HuH-7.5 (cell line): ENCODE results near the gene CBLL1.

Source experiments
- DNase-seq: peaks from one replicate; pipeline ENCODE4 v3.0.0; 2011; ENCODE audit warnings: low spot score

CBLL1 gene

GRCh38 chr7:107743567-107744344, at the start of gene CBLL1:
Gene CBLL1, plus strand, starts transcription at chr7:107744142. Its CDS starts 22 bp downstream, at chr7:107744164.
- peak; percentile 79 for DNase-seq

GRCh38 chr7:107694386-107694785, 49.6 kb upstream of the CBLL1 start:
- DNase-seq: no peak

DNA sequence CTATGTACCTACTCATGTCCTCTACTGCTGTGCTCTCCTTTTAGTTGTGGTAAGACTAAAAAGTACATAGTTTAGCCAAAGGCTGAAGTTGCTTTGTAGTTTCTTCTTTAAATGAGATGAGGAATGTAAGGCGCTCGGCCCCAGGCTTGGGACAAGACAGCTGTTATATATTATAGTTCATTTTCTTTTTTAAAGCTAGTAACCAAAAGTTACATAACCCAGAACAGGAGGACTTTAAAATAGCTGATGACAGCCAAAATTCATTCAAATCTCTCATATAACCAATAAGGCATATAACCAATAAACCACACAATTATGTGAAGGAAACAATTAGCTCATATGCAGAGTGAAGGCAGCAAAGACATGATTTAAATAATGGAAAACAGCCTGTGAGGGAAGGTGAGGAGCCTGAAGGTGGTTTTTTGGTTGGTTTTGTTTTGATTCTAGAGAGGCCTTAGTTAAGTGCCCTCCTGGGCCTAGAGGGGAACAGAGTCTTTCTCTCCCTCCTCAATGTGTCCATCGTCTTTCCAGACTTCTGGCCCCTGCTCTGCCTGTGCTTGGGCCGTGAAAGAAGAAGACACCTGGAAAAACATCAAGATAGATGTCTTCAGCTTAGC, 47.5 kb upstream of the CBLL1 start:
- no peak for DNase-seq

DNA sequence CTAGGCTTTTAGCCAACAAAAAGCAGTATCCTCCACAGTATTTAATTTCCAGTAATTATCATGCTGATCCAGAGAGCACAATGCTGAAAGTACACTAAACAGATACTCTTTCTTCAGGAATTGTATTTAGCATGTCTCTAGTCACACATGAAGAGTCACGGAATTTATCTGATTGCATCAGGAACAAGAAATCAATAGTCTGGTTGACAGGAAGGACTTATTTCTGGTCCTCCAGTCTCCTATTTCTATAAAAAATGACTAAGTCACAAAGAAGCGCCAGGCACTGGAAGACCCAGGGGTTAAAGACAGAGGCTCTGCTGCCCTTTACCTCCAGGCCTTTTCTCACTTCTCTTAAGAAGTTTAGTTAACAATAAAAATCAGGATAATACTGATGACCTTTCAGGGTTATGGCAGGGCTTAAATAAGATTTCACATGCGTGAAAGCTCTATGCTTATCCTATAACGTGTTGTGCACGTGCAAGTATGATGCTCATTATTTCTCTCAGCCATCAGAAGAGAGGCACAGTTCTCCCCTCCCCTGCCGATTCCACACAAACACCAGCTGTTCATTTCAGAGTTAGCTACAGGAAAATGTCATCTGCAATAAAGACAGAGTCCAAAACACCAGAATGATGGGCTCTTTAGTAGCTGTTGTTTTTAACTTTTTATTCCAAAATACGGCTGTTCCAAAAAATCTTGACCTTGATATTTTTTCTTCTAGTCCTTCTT, 46.5 kb upstream of the CBLL1 start:
- no peak for DNase-seq

- no peak for DNase-seq
These were observed 43.4 kb upstream of the CBLL1 start for GRCh38 chr7:107700570-107700969.

- no peak for DNase-seq
These were observed 42.8 kb upstream of the CBLL1 start for GRCh38 chr7:107701191-107701590.

GRCh38 chr7:107703219-107703618, 40.7 kb upstream of the CBLL1 start:
- no peak for DNase-seq

DNA sequence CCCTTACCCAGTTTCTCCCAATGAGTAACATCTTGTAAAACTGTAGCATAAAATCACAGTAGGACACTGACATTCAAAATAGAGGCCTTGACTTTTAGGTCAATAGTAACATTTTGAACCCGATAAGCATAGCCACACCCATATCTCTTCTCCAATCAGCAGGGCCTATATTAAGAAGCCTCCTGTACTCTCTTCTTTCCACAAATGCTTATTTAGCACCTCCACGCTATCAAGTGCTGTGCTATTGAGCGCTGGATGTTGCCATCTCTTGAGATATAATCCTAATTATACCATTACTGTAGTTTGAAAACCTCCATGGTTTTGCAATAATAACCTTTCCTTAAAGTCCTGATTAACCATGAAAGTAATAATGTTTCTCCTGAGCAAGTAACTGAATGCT, 40.1 kb upstream of the CBLL1 start:
- no peak for DNase-seq

- DNase-seq: no peak
These were observed 35.0 kb upstream of the CBLL1 start for GRCh38 chr7:107708956-107709355.

- no peak for DNase-seq
These were observed 32.6 kb upstream of the CBLL1 start for GRCh38 chr7:107711301-107711700.

GRCh38 chr7:107712025-107712424, 31.9 kb upstream of the CBLL1 start:
- DNase-seq: no peak

GRCh38 chr7:107712896-107713295, 31.0 kb upstream of the CBLL1 start:
- DNase-seq: no peak

DNA sequence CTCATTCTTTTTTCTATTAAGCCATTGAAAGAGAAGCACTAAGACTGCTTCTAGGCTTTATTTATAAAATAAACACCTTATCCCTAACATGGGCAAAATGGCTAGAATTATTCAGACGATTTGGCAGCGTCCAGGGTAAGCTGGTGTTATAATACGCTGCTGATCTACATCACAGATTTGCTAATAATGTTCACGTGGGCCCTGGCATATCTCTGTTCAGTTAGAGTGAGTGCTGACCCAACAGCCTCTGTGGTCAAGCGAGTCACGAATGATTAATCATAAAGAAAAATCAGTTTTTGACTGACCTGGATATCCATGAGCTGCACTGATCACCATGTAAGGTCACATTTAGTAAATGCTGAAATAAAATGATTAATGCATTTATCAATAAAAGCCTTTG, 28.4 kb upstream of the CBLL1 start:
- no peak for DNase-seq

GRCh38 chr7:107718456-107719193, 25.3 kb upstream of the CBLL1 start:
- DNase-seq: no peak

- DNase-seq: no peak
These were observed 22.7 kb upstream of the CBLL1 start for GRCh38 chr7:107721286-107721685.

GRCh38 chr7:107723255-107723654, 20.7 kb upstream of the CBLL1 start:
- DNase-seq: no peak

DNA sequence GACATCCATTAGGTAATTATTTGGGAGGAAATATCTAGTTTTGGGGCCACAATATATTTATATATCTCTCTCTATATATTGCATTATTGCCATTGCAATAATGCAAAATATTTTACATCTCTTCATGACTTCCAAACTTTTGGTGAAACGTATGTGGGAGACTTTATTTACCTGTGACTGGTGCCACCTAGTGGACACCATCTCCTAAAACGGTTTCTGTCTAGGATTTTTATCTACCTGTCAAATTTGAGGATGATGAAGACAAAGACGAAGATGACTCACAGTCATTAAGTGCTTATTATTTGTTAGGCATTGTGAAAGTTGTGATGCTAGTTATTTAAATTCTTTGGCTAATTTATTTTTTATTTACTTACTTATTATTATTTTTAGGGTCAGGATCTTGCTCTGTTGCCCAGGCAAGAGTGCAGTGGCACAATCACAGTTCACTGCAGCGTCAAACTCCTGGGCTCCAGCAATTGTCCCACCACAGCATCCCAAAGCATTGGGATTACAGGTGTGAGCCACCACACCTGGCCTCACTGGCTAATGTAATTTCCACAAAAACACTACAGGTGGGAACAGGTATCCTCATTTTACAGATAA, 18.7 kb upstream of the CBLL1 start:
- peak; percentile 58 for DNase-seq

- no peak for DNase-seq
These were observed 17.4 kb upstream of the CBLL1 start for GRCh38 chr7:107726356-107727130.

GRCh38 chr7:107728276-107728675, 15.7 kb upstream of the CBLL1 start:
- no peak for DNase-seq

DNA sequence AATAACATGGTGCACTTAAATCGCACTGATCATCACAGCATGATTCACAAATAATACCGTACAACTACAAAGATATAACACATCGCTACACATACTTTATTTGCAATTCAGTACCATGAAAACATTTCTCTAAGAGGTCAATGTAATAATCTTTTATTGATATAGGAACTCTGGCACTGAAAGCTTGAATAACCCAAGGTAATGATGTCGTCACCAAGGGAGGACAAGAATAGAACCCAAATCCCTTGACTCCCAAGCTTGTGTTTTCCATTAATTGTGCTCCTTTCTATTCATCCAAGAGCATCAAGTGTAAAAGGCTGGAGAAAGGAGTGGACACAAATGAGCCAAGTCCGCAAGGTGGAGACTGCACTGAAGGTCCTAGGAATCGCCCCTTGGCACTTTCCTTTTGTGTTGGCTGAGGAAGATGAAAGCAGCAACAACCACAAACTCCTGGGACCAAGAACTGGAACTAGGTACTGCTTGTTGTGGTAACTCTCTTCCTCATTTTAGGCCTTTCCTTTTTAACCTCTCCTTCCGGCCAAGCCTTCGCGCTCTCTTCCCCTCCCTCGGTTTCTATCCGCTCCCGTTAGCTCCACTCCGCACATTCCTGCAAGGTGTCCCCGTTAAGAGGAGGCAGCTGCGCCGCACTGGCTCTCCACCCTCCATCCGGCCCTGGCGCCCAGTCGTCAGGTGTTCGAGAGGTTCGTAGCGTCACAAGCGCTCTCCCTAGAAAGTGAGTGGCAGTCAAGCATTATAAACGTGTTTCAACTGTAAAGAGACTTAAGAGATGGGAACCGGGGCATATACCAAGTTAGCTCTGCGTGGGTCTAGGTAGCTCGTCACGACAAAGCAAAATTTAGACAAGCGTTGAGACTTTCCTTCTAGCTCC, 1.0 kb upstream of the CBLL1 start:
- DNase-seq: peak; percentile 45
